HL-60/S4 treated with phorbol 12-myristate 13-acetate at 8.2 ng/mL for 4 days and 3 days (cell line): ENCODE data around the gene PSMD2.
"Not testable (repeated sequence)": the region's sequence is repeated elsewhere in the genome, so short reads cannot be mapped to it uniquely, and the experiment has no call there.

Source experiments
- in situ Hi-C: fragments of 300-500 bp; cut with MboI; formaldehyde crosslinking; loops from 2 replicates; pipeline ENCODE4 v1.15.0; 2022; ENCODE audit warnings: low sequenced_read_pairs

PSMD2 gene

DNA sequence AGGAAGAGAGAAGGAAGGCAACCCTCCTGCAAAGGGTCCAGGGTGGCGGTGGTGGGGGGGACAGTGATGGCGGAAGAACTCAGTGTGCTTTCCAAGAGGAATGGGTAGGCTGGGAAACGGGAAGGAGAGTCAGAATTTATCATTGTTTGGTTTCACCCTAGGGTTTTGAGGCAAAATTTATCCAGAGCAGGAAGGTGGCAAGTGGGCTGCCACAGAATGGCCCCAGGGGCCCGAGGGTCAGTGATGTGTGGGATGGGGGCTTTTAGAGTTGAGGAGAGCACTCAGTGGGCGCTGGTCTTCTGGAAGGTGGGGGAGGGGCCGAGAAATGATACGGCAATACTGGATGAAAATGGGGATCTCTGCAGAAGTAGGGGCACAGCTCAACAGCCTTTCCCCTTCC, 38.9 kb downstream of the PSMD2 start:
- in situ Hi-C loops = no loop called here

DNA sequence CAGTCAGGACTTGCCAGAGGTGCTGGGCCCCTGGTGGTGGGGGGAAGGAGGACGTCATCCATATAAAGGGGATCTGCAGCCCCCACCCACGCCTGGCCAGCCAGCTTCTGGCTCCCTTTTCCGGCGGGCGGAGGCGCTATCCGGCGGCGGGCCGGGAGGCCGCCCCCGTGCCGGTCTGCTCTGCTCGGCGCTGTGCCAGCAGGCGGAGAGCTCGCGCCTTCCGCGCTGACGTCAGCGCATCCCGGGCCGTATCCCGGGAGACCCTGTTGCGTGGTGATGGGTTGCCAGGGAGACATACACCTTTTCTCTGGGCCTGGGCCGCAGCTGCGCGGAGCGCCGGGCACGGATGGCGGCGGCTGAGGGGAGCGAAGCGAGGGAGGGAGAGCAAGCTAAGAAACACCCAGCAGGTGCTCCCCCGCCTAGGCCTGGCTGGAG, 39.5 kb downstream of the PSMD2 start:
- in situ Hi-C loops = no loop called here

DNA sequence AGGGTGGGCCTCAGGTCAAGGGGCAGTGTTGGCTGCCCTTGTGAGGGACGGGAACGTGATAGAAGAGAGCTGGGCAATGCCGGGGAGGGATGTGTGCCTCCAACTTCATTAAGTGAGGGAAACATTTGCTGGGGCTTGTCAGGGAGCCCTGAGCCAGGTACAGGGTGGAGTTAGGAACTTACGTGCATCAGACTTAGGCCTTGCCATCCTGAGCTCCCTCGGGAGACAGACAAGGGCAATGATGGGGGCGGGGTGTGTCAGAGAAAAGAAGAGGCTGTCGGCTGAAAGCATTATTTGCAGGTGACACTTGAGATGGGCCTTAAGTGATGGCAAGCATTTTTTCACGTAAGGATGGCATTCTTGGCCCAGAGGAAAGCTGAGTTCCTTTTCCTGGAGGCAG, 40.0 kb downstream of the PSMD2 start:
- in situ Hi-C loops = no loop called here

DNA sequence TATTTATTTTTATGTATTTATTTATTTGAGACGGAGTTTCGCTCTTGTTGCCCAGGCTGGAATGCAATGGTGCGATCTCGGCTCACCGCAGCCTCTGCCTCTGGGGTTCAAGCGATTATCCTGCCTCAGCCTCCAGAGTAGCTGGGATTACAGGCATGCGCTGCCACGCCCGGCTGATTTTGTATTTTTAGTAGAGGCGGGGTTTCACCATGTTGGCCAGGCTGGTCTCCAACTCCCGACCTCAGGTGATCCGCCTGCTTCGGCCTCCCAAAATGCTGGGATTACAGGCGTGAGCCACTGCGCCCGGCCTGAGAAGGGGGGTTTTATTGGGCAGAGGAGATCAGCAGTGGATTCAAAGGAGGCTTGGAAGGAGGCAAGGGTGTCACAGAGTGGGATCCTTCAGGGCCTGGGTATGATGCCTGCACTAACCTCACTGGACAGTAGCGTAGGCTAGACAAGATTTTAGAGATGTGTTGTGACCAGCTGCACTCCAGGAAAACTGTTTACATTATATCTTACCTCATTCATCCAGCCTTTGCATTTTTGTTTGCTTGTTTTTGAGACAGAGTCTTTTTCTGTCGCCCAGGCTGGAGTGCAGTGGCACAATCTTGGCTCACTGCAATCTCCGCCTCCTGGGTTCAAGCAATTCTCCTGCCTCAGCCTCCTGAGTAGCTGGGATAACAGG, 40.6 kb downstream of the PSMD2 start:
- in situ Hi-C loops = not testable (repeated sequence)

DNA sequence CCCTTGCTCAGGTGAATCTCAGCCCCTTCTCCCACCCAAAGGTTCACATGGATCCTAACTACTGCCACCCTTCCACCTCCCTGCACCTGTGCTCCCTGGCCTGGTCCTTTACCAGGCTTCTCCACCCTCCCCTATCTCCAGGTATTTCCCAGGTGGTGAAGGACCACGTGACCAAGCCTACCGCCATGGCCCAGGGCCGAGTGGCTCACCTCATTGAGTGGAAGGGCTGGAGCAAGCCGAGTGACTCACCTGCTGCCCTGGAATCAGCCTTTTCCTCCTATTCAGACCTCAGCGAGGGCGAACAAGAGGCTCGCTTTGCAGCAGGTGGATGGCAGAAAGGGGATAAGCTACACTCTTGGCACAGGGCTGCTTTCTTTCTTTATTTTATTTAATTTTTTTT, 42.9 kb downstream of the PSMD2 start:
- in situ Hi-C loops = no loop called here

DNA sequence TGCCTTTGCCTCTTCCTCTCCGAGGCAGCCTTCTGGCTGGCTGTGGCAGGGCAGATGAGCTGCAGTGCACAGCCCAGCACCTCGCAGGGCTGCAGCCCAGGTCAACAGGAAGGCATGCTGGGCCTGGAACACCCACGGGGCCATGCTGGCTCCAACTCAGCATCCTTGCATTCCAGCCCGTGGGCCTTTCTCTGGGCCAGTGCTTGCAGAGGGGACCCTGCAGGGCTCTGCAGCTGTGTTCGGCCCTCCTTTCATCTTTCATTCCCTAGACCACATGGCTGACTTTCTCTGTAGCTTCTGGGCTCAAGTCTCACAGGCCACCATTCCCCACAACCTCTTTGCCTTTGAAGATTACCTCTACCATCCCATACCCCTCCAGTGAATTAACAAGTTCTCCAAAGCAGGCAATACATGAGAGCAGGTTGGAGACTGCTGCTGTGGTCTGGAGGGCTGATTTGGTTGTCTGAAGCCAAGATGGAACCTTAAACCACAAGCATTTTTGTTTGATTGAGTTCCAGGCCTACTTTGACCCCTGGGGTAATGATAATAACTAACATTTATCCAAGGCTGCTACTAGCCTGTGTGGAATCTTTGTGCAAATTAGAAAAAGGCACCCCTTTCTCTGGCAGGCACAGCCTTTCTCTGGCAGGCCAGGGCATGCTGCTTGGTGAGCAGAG, 44.3 kb downstream of the PSMD2 start:
- in situ Hi-C loops = no loop called here

DNA sequence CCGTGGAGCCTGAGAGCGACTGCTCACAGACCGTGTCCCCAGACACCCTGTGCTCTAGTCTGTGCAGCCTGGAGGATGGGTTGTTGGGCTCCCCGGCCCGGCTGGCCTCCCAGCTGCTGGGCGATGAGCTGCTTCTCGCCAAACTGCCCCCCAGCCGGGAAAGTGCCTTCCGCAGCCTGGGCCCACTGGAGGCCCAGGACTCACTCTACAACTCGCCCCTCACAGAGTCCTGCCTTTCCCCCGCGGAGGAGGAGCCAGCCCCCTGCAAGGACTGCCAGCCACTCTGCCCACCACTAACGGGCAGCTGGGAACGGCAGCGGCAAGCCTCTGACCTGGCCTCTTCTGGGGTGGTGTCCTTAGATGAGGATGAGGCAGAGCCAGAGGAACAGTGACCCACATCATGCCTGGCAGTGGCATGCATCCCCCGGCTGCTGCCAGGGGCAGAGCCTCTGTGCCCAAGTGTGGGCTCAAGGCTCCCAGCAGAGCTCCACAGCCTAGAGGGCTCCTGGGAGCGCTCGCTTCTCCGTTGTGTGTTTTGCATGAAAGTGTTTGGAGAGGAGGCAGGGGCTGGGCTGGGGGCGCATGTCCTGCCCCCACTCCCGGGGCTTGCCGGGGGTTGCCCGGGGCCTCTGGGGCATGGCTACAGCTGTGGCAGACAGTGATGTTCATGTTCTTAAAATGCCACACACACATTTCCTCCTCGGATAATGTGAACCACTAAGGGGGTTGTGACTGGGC, 45.7 kb downstream of the PSMD2 start:
- in situ Hi-C loops = no loop called here

DNA sequence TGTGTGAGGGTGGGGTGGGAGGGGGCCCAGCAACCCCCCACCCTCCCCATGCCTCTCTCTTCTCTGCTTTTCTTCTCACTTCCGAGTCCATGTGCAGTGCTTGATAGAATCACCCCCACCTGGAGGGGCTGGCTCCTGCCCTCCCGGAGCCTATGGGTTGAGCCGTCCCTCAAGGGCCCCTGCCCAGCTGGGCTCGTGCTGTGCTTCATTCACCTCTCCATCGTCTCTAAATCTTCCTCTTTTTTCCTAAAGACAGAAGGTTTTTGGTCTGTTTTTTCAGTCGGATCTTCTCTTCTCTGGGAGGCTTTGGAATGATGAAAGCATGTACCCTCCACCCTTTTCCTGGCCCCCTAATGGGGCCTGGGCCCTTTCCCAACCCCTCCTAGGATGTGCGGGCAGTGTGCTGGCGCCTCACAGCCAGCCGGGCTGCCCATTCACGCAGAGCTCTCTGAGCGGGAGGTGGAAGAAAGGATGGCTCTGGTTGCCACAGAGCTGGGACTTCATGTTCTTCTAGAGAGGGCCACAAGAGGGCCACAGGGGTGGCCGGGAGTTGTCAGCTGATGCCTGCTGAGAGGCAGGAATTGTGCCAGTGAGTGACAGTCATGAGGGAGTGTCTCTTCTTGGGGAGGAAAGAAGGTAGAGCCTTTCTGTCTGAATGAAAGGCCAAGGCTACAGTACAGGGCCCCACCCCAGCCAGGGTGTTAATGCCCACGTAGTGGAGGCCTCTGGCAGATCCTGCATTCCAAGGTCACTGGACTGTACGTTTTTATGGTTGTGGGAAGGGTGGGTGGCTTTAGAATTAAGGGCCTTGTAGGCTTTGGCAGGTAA, 46.5 kb downstream of the PSMD2 start:
- in situ Hi-C loops = no loop called here

DNA sequence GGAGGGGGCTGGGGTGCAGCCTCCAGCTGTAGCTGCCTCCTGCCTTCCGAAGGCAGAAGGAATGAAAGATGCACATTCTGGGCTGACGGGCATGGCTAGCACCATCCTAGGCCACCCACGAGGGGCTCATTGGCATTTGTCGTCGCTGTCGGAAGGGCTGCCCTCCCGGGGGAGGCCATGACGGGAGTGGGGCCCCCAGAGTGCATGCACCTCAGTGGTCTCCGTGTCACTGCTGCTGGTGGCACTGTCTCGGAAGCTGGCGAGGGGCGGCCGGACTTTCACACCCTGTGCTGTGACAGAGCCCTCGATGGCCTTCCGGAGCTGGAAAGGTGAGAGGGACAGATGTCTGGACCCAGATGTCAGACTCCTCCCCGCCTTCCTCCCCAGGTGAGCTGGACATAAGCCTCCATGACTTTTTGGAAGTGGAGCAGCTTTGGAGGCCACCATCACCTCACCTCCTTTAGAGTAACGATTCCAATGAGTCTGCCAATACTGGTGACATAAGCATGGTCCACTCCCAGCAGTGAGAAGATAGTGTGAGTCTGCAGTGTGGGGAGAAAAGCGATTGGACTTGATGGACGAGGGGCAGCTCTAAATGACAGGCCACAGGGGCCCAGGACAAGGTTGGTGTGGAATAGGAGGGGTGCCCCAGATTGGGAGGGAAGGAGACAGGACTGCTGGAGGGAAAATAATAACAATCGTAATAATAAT, 47.6 kb downstream of the PSMD2 start:
- in situ Hi-C loops = no loop called here

DNA sequence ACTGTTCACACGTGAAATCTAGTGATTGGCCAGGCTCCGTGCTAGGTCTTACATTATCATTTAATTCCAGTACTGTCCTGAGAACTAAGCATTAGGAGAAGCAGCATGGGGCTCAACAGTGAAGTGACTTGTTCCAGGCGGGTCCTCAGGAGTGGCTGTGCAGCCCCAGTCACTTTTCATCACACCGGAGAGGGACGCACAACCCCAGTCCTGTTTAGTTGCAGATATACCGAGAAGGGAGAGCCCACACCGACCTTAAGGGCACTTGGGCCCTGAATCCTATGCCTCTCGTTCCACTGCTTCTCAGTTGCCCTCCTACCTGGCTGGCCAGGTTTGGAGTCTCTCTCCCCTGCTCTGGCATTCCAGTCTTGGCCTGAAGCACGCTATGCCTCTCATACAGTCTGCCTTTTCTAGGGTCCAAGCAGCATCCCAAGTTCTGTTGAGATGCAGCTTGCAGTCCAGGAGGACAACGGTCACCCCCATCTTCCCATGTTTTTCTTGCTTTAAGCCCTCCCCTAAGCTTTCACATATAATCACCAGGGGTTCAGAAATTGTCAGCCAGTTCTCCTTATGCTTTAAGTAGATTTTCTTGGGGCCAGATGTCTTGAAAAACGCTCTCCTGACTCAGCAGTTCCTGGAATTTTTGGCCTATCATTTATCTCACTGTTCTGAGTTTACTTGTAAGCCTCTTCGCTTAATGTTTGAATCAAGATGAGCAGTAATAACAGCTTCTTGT, 48.4 kb downstream of the PSMD2 start:
- in situ Hi-C loops = no loop called here

DNA sequence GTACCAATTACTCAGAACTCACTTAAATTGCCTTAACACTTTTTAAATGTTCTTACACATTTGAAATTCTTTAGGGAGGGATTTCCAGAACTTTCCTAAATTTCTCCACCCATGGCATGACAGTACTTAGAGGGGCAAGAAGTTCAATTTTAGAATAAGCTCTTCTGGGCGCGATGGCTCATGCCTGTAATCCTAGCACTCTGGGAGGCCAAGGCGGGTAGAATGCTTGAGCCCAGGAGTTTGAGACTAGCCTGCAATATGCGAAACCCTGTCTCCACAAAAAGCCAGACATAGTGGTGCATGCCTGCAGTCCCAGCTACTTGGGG, 49.0 kb downstream of the PSMD2 start:
- in situ Hi-C loops = no loop called here

DNA sequence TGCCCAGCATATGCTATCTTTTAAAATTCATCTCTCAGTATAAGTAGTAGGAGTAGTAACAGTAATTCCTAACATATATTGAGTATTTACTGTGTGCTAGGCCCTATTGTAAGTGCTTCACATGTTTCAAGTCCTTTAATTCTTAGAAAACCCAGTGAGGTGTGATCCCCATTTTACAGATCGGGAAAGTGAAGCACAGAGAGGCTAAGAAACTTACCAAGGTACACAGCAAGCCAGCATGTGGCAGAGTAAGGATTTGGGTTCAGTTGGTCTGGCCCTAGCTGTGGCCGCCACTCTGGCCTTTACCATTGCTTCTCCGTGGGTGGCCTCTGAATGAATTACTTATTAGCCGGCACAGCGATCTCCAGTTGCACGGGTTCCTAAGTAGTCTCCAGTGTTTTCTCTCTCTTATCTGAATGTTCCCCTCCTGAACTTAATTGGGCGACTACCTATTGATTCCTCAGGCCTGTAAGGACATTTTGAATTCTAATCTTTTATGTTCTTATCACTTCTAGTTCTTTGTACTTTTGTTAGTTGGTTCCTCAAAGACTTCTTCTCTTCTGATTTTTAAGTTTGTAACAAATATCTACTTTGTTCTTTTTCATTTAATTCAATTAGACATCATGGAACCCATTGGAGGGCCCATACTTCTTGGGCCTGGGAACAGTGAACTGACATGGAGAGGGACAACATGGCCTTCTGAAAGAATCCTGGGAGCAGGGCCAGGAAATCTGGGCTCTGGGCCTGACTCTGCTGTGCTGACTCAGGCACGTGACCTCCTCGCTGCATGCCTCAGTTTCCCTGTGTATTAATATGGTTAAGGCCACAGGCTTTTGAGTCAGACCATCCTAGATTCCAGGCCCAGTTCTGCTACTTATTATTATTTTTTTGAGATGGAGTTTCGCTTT, 50.8 kb downstream of the PSMD2 start:
- in situ Hi-C loops = no loop called here

DNA sequence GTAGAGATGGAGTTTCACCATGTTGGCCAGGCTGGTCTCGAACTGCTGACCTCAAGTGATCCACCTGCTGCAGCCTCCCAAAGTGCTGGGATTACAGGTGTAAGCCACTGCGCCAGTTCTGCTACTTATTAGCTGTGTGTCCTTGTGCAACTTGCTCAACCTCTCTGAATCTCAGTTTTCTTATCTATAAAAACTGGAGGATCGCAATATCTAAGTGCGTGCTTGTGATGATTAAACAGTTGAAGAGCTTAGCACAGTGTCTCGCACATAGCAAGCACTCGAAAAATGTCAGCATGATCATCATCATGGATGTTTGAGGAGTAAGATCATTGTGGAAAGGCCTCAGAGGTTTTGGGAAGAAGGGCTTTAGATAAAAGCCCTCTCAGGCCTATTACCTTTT, 51.6 kb downstream of the PSMD2 start:
- in situ Hi-C loops = no loop called here

DNA sequence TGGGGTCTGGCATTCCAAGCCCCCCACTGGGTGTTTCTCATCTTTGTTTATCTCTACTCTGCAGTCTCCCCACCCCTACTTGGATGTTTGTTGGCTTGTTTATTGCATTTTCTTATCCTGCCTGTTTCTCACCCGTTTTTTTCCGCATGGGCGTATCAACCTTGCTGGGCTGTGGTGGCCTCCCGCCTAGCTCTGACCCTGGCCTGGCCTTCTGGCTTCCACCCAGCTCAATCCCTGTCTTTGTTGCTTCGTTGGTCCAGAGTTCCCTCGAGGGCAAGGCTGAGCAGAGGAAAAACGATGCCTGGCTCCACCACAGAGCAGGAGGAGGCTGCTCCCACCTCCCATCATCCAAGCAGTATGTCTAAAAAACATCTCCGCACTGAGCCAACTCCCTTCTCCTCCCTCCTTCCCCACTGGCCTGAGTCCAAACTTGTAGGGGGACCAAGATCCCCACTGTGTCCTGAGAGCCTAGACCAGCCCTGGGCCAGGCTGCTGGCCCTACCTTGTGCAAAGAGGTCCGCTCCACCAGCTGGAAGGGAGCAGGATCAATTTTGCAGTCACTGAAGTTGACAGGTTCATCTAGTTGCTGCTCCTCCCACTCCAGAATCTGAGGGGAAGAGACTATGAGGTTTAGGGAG, 52.6 kb downstream of the PSMD2 start:
- in situ Hi-C loops = no loop called here

DNA sequence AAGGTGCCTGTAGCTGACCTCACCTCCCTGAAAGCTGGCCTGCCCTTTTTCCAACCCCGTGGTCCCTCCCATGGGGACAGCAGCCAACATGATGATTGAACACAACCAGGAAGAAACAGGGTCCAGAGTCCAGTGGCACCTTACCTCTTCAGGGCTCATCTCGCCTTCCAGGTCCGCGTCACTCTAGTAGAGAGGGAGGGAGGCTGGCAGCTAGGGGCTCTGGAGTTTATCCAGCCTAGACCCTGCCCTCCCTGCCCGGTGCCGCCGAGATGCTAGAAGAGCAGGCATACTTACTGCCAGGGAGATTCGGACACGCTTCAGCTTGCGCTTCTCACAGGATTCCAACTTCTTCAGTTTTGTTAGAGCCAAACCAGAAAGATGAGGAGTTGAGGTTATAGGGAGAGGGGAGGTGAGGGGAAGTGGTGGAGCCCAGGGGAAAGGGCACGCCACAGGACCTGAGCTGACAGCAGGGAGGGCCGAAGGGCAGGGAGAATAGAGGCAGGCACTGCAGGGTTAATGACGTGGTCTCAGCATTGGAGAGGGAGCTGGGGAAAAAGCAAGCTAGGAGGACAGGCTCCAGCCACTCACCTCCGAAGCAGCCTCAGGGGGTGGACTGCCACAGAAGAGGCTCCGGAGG, 53.2 kb downstream of the PSMD2 start:
- in situ Hi-C loops = no loop called here

DNA sequence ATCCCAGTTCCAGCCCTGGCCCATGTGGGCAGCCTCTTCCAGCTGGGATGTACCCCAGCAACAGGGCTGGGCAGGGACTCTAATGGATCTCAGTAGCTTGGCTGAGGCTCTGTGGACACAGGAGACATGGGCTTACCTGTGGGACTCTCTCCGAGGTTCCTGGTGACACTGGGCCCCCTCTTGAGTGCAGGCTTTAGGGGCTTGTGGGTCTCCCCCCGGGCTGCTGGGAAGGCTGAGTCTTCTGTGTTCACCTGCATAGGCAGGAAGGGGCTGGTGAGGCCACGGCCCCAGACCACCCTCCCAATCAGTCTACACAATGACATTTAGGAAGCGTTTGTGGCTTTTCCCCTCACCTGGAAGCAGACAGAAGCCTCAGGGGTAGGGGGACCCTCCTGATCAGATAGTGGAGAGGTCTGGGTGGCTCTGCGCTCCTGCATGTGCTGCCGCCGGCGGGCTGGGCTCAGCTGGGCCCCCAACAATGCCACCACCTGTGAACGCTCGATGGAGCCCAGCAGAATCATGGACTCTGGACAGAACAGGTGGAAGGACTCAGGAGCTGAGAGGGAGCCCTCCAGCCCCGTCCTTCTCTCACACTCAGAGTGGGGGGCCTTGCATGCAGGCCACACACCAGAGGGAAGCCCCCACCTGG, 54.0 kb downstream of the PSMD2 start:
- in situ Hi-C loops = no loop called here

DNA sequence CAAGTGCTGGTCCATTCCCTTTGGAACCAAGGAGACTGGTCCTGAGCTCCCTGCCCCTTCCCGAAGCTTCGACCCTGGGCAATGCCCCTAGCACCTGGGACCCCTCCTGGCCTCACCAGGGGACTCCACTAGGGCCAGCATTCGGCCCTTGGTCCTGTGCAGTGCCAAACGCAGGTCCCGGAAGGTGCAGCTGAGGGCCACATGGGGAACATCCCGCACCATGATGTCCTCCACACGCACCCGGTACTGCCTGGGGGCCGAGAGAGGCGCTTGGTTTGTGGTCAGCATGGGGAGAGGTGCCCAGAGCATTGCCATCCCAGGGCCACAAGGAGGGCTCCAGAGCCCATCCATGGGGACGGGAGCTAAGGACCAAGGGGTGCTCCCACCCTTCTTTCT, 54.5 kb downstream of the PSMD2 start:
- in situ Hi-C loops = no loop called here
